Transverse colon (tissue), 4 donors: ENCODE results near the gene PXT1. TPM values are rescaled to one million over a fixed set of nuclear protein-coding genes. Genes with fewer than 3 reads are reported as not detected.
"Not testable (repeated sequence)": the region's sequence is repeated elsewhere in the genome, so short reads cannot be mapped to it uniquely, and the experiment has no call there.

Experiments
- DNase-seq: peaks from one replicate; pipeline ENCODE4 v3.0.0-alpha.2; 2019
- H3K27ac ChIP-seq, 4 donors: fragments of 200-600 bp; sonication (generic); 2 replicates each; pipeline ENCODE4 v1.5.1; 2016 to 2018; ENCODE audit warnings: inconsistent platforms in 4 of 4
- H3K27me3 ChIP-seq: fragments of 200-600 bp; sonication (generic); 2 replicates; pipeline ENCODE4 v1.5.1; 2017; ENCODE audit warnings: inconsistent platforms
- H3K36me3 ChIP-seq, 4 donors: fragments of 200-600 bp; sonication (generic); 2 replicates each; pipeline ENCODE4 v1.5.1; 2017 to 2019; ENCODE audit warnings: inconsistent platforms in 4 of 4
- H3K4me1 ChIP-seq, 4 donors: fragments of 200-600 bp; sonication (generic); 2 replicates each; pipeline ENCODE4 v1.5.1; 2017 to 2020; ENCODE audit warnings: inconsistent platforms in 4 of 4
- H3K4me3 ChIP-seq, 4 donors: fragments of 200-600 bp; sonication (generic); 1 replicate in 1 of 4; 2 replicates in 3 of 4; pipeline versions ENCODE4 v1.5.1 to v1.6.1; 2017 to 2019; ENCODE audit warnings: inconsistent platforms in 4 of 4
- H3K9me3 ChIP-seq, 2 donors: fragments of 200-600 bp; sonication (generic); 2 replicates each; pipeline ENCODE4 v1.5.1; 2017 to 2019; ENCODE audit warnings: inconsistent platforms in 2 of 2
- CTCF ChIP-seq, 5 experiments: fragments of 200-600 bp in 3 of 5; fragments of 450-650 bp in 2 of 5; sonication (generic) in 3 of 5; IDR thresholded peaks; 1 replicate in 2 of 5; 2 replicates in 3 of 5; pipeline ENCODE4 v1.5.1; 2016 to 2017; ENCODE audit warnings: antibody characterized with exemption in 5 of 5, inconsistent platforms in 3 of 5, mild to moderate bottlenecking in 2 of 5, moderate library complexity in 1 of 5
- EP300 ChIP-seq: sonication (generic); formaldehyde crosslinking; IDR thresholded peaks from one replicate; pipeline ENCODE4 v1.6.1; 2017; ENCODE audit warnings: antibody characterized with exemption, low read depth
- POLR2A ChIP-seq: fragments of 450-650 bp; IDR thresholded peaks from one replicate; pipeline ENCODE4 v1.6.1; 2016; ENCODE audit warnings: antibody characterized with exemption, mild to moderate bottlenecking, moderate library complexity
- POLR2AphosphoS5 ChIP-seq, 3 donors: sonication (generic); formaldehyde crosslinking; IDR thresholded peaks; one replicate each; pipeline ENCODE4 v1.6.1; 2016; ENCODE audit warnings: antibody characterized with exemption in 3 of 3
- WGBS, 2 donors: methylation state at CpG; one replicate each; pipeline ENCODE4 v1.1.5; 2018; ENCODE audit warnings: low coverage in 1 of 2; 5-methylcytosine and 5-hydroxymethylcytosine counted together
- in situ Hi-C, 4 donors: fragments of 200-750 bp; cut with MboI; loops; one replicate each; pipeline versions ENCODE4 v1.15.0 to v1.15.1; 2017; ENCODE audit warnings: low sequenced_read_pairs in 3 of 4, low pct_ligation_motif_present in 1 of 4, low pct_unique_long_range_greater_than_20kb in 1 of 4
- intact Hi-C: fragments of 100-400 bp; cut with DNase I; formaldehyde crosslinking; loops from one replicate; pipeline ENCODE4 v1.15.1; 2023; ENCODE audit warnings: low total_unique reads
- total RNA-seq, 4 donors: library from RNA; depleted of rRNA; stranded (reverse); fragments of >200 nt; gene quantifications; one replicate each; pipeline ENCODE4 v1.1.0, GENCODE V29; 2016

The PXT1 gene
- total RNA-seq, 4 donors from 2014 or later: 0.14 TPM; not detected in 3

GRCh38 chr6:36461646-36462045 is 19.0 kb upstream of the PXT1 start:
- intact Hi-C loops: no loop called here
- H3K27me3 ChIP-seq: no peaks in the 10 kb centered on the region
- no peaks in the 10 kb centered on the region for H3K36me3 ChIP-seq
- no peak overlapping the region for H3K4me3 ChIP-seq
- peaks cover 4 to 38% (median 11%) of the 10 kb centered on the region in 4 donors for H3K4me1 ChIP-seq
- 66 to 69% methylated on average over 3 of the region's 3 CpGs for WGBS, 2 donors
- H3K27ac ChIP-seq: no peak overlapping the region
- in situ Hi-C loops: no loop called here
- no peaks in the 10 kb centered on the region for H3K9me3 ChIP-seq
- no peak for TF ChIP-seq EP300
- TF ChIP-seq CTCF (IDR thresholded peaks at IDR 0.05): no peak
- TF ChIP-seq POLR2A: no peak
- no peak for TF ChIP-seq POLR2AphosphoS5 (IDR thresholded peaks at IDR 0.05)
- no peak for DNase-seq

- intact Hi-C loops: no loop called here
- peaks cover 4 to 38% (median 11%) of the 10 kb centered on the region in 4 donors for H3K4me1 ChIP-seq
- no peaks in the 10 kb centered on the region for H3K27me3 ChIP-seq
- no peaks in the 10 kb centered on the region for H3K36me3 ChIP-seq
- no peaks in the 10 kb centered on the region for H3K9me3 ChIP-seq
- no peak overlapping the region for H3K4me3 ChIP-seq
- no peak for DNase-seq
- H3K27ac ChIP-seq: no peak overlapping the region
- in situ Hi-C loops: no loop called here
- TF ChIP-seq POLR2AphosphoS5 (IDR thresholded peaks at IDR 0.05) (no peak), POLR2A (no peak), CTCF (IDR thresholded peaks at IDR 0.05) (no peak), EP300 (no peak)
Observed at GRCh38 chr6:36460916-36461315, 18.3 kb upstream of the PXT1 start.

- Histone ChIP-seq H3K27ac (no peak overlapping the region), H3K4me1 (peaks cover 4 to 38% (median 11%) of the 10 kb centered on the region in 4 donors), H3K36me3 (no peaks in the 10 kb centered on the region), H3K9me3 (no peaks in the 10 kb centered on the region), H3K27me3 (no peaks in the 10 kb centered on the region), H3K4me3 (no peak overlapping the region)
- intact Hi-C loops (no loop called here), in situ Hi-C loops (no loop called here)
- DNase-seq: no peak
- TF ChIP-seq POLR2AphosphoS5 (IDR thresholded peaks at IDR 0.05) (no peak), EP300 (no peak), CTCF (IDR thresholded peaks at IDR 0.05) (no peak), POLR2A (no peak)
Observed at GRCh38 chr6:36459501-36459900, 16.8 kb upstream of the PXT1 start.

GRCh38 chr6:36455486-36456027 is 12.9 kb upstream of the PXT1 start:
- Histone ChIP-seq H3K9me3 (no peaks in the 10 kb centered on the region), H3K27me3 (no peaks in the 10 kb centered on the region), H3K4me3 (no peak overlapping the region), H3K36me3 (no peaks in the 10 kb centered on the region), H3K27ac (no peak overlapping the region), H3K4me1 (peaks cover 4 to 20% (median 10%) of the 10 kb centered on the region in 4 donors)
- DNase-seq: no peak
- 83 to 90% methylated on average over 2 to 3 of the region's 3 CpGs for WGBS, 2 donors
- intact Hi-C loops: no loop called here
- in situ Hi-C loops: no loop called here
- no peak for TF ChIP-seq POLR2AphosphoS5 (IDR thresholded peaks at IDR 0.05)
- TF ChIP-seq EP300: no peak
- TF ChIP-seq POLR2A: no peak
- TF ChIP-seq CTCF (IDR thresholded peaks at IDR 0.05): no peak

GRCh38 chr6:36452897-36453296 is 10.2 kb upstream of the PXT1 start:
- DNase-seq, H3K27ac ChIP-seq, H3K9me3 ChIP-seq, H3K4me1 ChIP-seq, H3K27me3 ChIP-seq, in situ Hi-C loops, H3K4me3 ChIP-seq, H3K36me3 ChIP-seq, intact Hi-C loops: not testable (repeated sequence)
- 99 to 100% methylated on average over 8 of the region's 8 CpGs for WGBS, 2 donors

- 99% methylated on average over 10 of the region's 10 CpGs; no CpG with 5 or more reads in 1 of the 2 donors for WGBS, 2 donors
- peaks cover 8 to 20% (median 12%) of the 10 kb centered on the region in 4 donors for H3K4me1 ChIP-seq
- in situ Hi-C loops: loop anchor here in 2 of 4 donors (10.0 to 25.0 kb wide), 2 partner anchors 138 to 146 kb away; partner anchors contain the start of gene SRSF3 (in 2 of the 2)
- H3K4me3 ChIP-seq, DNase-seq, H3K27ac ChIP-seq, intact Hi-C loops, H3K9me3 ChIP-seq, H3K36me3 ChIP-seq, H3K27me3 ChIP-seq: not testable (repeated sequence)
Observed at GRCh38 chr6:36449173-36449572, 6.5 kb upstream of the PXT1 start.
